KG1 (cell line): ENCODE data around the gene CACNA2D3.
"Not testable (repeated sequence)": the region's sequence is repeated elsewhere in the genome, so short reads cannot be mapped to it uniquely, and the experiment has no call there.

ENCODE experiments used
- DNase-seq: peaks from one replicate; lab custom pipeline; 2025; lab: John Stamatoyannopoulos, UW

CACNA2D3 gene

GRCh38 chr3:54464554-54464953 is 342.2 kb downstream of the CACNA2D3 start:
- DNase-seq = not testable (repeated sequence)

- DNase-seq = no peak
These were observed 354.5 kb downstream of the CACNA2D3 start for GRCh38 chr3:54476891-54477290.

- DNase-seq = no peak
These were observed 359.4 kb downstream of the CACNA2D3 start for GRCh38 chr3:54481606-54482365.

GRCh38 chr3:54484334-54484733 is 362.0 kb downstream of the CACNA2D3 start:
- no peak for DNase-seq

- DNase-seq = no peak
These were observed 364.0 kb downstream of the CACNA2D3 start for GRCh38 chr3:54486317-54486716.

GRCh38 chr3:54488297-54488696 is 365.9 kb downstream of the CACNA2D3 start:
- DNase-seq = no peak

- DNase-seq = no peak
These were observed 371.9 kb downstream of the CACNA2D3 start for GRCh38 chr3:54494209-54494608.

- no peak for DNase-seq
These were observed 384.3 kb downstream of the CACNA2D3 start for GRCh38 chr3:54506603-54507002.

GRCh38 chr3:54507876-54508460 is 385.6 kb downstream of the CACNA2D3 start:
- no peak for DNase-seq

- DNase-seq = no peak
These were observed 388.2 kb downstream of the CACNA2D3 start for GRCh38 chr3:54510506-54510905.

- DNase-seq = no peak
These were observed 389.5 kb downstream of the CACNA2D3 start for GRCh38 chr3:54511766-54512365.

GRCh38 chr3:54514006-54514405 is 391.7 kb downstream of the CACNA2D3 start:
- no peak for DNase-seq

- no peak for DNase-seq
These were observed 392.1 kb downstream of the CACNA2D3 start for GRCh38 chr3:54514416-54514815.

GRCh38 chr3:54515441-54516213 is 393.3 kb downstream of the CACNA2D3 start:
- no peak for DNase-seq

GRCh38 chr3:54517424-54517823 is 395.1 kb downstream of the CACNA2D3 start:
- no peak for DNase-seq

GRCh38 chr3:54518011-54518675 is 395.8 kb downstream of the CACNA2D3 start:
- no peak for DNase-seq

GRCh38 chr3:54519493-54519892 is 397.1 kb downstream of the CACNA2D3 start:
- no peak for DNase-seq

GRCh38 chr3:54520060-54520459 is 397.7 kb downstream of the CACNA2D3 start:
- DNase-seq = no peak

- no peak for DNase-seq
These were observed 405.2 kb downstream of the CACNA2D3 start for GRCh38 chr3:54527521-54527920.

GRCh38 chr3:54527953-54528352 is 405.6 kb downstream of the CACNA2D3 start:
- DNase-seq = no peak

GRCh38 chr3:54528668-54529067 is 406.3 kb downstream of the CACNA2D3 start:
- no peak for DNase-seq

GRCh38 chr3:54530091-54530490 is 407.7 kb downstream of the CACNA2D3 start:
- DNase-seq = no peak
